WTC11 (cell line): Measurements from ENCODE around the gene PUSL1. TPM values are rescaled to one million over a fixed set of nuclear protein-coding genes. Genes with fewer than 3 reads are reported as not detected.
A peak's percentile ranks its signal among the peaks of the same experiment; 100 is the strongest.

Experiments used
- ATAC-seq: fragments of 200-7000 bp; cut with Tn5 transposase; 2 replicates; pipeline ENCODE4 v1.10.0; 2021; ENCODE audit warnings: mild to moderate bottlenecking, moderate library complexity
- CTCF ChIA-PET: fragments of 300-600 bp; sonication (Branson Sonifier 250); formaldehyde crosslinking; loops from one replicate; lab custom pipeline; 2021; ENCODE audit warnings: antibody characterized with exemption; lab: Charles Lee
- POLR2A ChIA-PET: fragments of 350-600 bp; sonication (Branson Sonifier 250); formaldehyde crosslinking; loops from one replicate; lab custom pipeline; 2021; ENCODE audit warnings: antibody characterized with exemption; lab: Charles Lee
- DNase-seq: peaks from one replicate; pipeline ENCODE4 v3.0.0; 2021; ENCODE audit warnings: low spot score
- H3K27ac Mint-ChIP-seq: 2 replicates; pipeline ENCODE4 v1.8.0; 2021; ENCODE audit warnings: mixed read lengths
- H3K27me3 Mint-ChIP-seq: 2 replicates; pipeline ENCODE4 v1.8.0; 2021; ENCODE audit warnings: low read depth, mild to moderate bottlenecking, moderate library complexity, mixed read lengths
- H3K36me3 Mint-ChIP-seq: 2 replicates; pipeline ENCODE4 v1.8.0; 2021; ENCODE audit warnings: mixed read lengths
- H3K4me1 Mint-ChIP-seq: 2 replicates; pipeline ENCODE4 v1.8.0; 2022; ENCODE audit warnings: mixed read lengths
- H3K4me3 Mint-ChIP-seq: 2 replicates; pipeline ENCODE4 v1.8.0; 2021; ENCODE audit warnings: mild to moderate bottlenecking, moderate library complexity, mixed read lengths
- H3K9me3 Mint-ChIP-seq: 2 replicates; pipeline ENCODE4 v1.8.0; 2021; ENCODE audit warnings: mixed read lengths
- AFF4 ChIP-seq: sonication (generic); formaldehyde crosslinking; IDR thresholded peaks from 2 replicates; pipeline ENCODE4 v1.8.1; 2023; ENCODE audit warnings: mild to moderate bottlenecking, missing genetic modification reagents, borderline replicate concordance
- ATF3 ChIP-seq: sonication (generic); formaldehyde crosslinking; conservative IDR thresholded peaks from 2 replicates; pipeline ENCODE4 v1.8.1; 2022; ENCODE audit warnings: mild to moderate bottlenecking, missing genetic modification reagents
- E2F4 ChIP-seq: sonication (generic); formaldehyde crosslinking; IDR thresholded peaks from 2 replicates; pipeline ENCODE4 v1.8.1; 2022; ENCODE audit warnings: low read depth, mild to moderate bottlenecking, moderate library complexity, missing genetic modification reagents, borderline replicate concordance
- ESRRA ChIP-seq: sonication (generic); formaldehyde crosslinking; IDR thresholded peaks from 2 replicates; pipeline ENCODE4 v1.8.1; 2022; ENCODE audit warnings: mild to moderate bottlenecking, missing genetic modification reagents, borderline replicate concordance
- FOXJ3 ChIP-seq: sonication (generic); formaldehyde crosslinking; IDR thresholded peaks from 2 replicates; pipeline ENCODE4 v1.9.0; 2021; ENCODE audit warnings: missing genetic modification reagents, mild to moderate bottlenecking, borderline replicate concordance
- FOXP1 ChIP-seq: sonication (generic); formaldehyde crosslinking; IDR thresholded peaks from 2 replicates; pipeline ENCODE4 v1.8.0; 2022; ENCODE audit warnings: missing genetic modification reagents, mild to moderate bottlenecking, moderate library complexity, borderline replicate concordance
- JAZF1 ChIP-seq: fragments of 250-450 bp; sonication (Bioruptor Pico); IDR thresholded peaks from 2 replicates; pipeline ENCODE4 v1.9.0; 2021; ENCODE audit warnings: moderate library complexity, mild to moderate bottlenecking, inconsistent platforms
- JUN ChIP-seq: sonication (generic); formaldehyde crosslinking; IDR thresholded peaks from 2 replicates; pipeline ENCODE4 v1.8.0; 2023; ENCODE audit warnings: mild to moderate bottlenecking, missing genetic modification reagents
- KAT7 ChIP-seq: sonication (generic); formaldehyde crosslinking; IDR thresholded peaks from 2 replicates; pipeline ENCODE4 v1.8.1; 2023; ENCODE audit warnings: missing genetic modification reagents, mild to moderate bottlenecking, borderline replicate concordance
- NFATC4 ChIP-seq: fragments of 250-450 bp; sonication (Bioruptor Pico); IDR thresholded peaks from 2 replicates; pipeline ENCODE4 v1.9.0; 2021; ENCODE audit warnings: mild to moderate bottlenecking
- SMAD3 ChIP-seq: sonication (generic); formaldehyde crosslinking; IDR thresholded peaks from 2 replicates; pipeline ENCODE4 v1.8.0; 2022; ENCODE audit warnings: missing genetic modification reagents, mild to moderate bottlenecking, borderline replicate concordance
- TEAD1 ChIP-seq: sonication (generic); formaldehyde crosslinking; IDR thresholded peaks from 2 replicates; pipeline ENCODE4 v1.8.0; 2022; ENCODE audit warnings: mild to moderate bottlenecking, missing genetic modification reagents
- TEAD4 ChIP-seq: sonication (generic); formaldehyde crosslinking; IDR thresholded peaks from 2 replicates; pipeline ENCODE4 v1.8.0; 2022; ENCODE audit warnings: mild to moderate bottlenecking, missing genetic modification reagents
- ZMAT4 ChIP-seq: fragments of 250-450 bp; sonication (Bioruptor Pico); IDR thresholded peaks from 2 replicates; pipeline ENCODE4 v1.9.0; 2021; ENCODE audit warnings: mild to moderate bottlenecking
- ZNF121 ChIP-seq: sonication (generic); formaldehyde crosslinking; IDR thresholded peaks from 2 replicates; pipeline ENCODE4 v1.8.0; 2023; ENCODE audit warnings: missing genetic modification reagents
- ZNF263 ChIP-seq: sonication (generic); formaldehyde crosslinking; IDR thresholded peaks from 2 replicates; pipeline ENCODE4 v1.8.1; 2022; ENCODE audit warnings: low read depth, mild to moderate bottlenecking, moderate library complexity, missing genetic modification reagents
- ZNF396 ChIP-seq: fragments of 250-450 bp; sonication (Bioruptor Pico); IDR thresholded peaks from 2 replicates; pipeline ENCODE4 v1.8.0; 2021; ENCODE audit warnings: mild to moderate bottlenecking, moderate library complexity, borderline replicate concordance
- ZNF671 ChIP-seq: fragments of 250-450 bp; sonication (Bioruptor Pico); IDR thresholded peaks from 2 replicates; pipeline ENCODE4 v1.8.0; 2021; ENCODE audit warnings: mild to moderate bottlenecking
- total RNA-seq: library from RNA; stranded (reverse); gene quantifications from 3 replicates; pipeline ENCODE4 v1.2.3, GENCODE V29; 2021
- TF ChIP-seq, protein P1 (sequence below): sonication (generic); formaldehyde crosslinking; IDR thresholded peaks from 2 replicates; pipeline ENCODE4 v1.8.0; 2022; ENCODE audit warnings: mild to moderate bottlenecking, missing genetic modification reagents
- TF ChIP-seq, protein P2 (sequence below): fragments of 250-450 bp; sonication (Bioruptor Pico); IDR thresholded peaks from 2 replicates; pipeline ENCODE4 v1.8.0; 2021; ENCODE audit warnings: mild to moderate bottlenecking
- TF ChIP-seq, protein P3 (sequence below): sonication (generic); formaldehyde crosslinking; IDR thresholded peaks from 2 replicates; pipeline ENCODE4 v1.8.0; 2023; ENCODE audit warnings: missing genetic modification reagents
- TF ChIP-seq, protein P4 (sequence below): fragments of 250-450 bp; sonication (Bioruptor Pico); IDR thresholded peaks from 2 replicates; pipeline ENCODE4 v2.1.2; 2022; ENCODE audit warnings: mild to moderate bottlenecking, moderate library complexity

Gene PUSL1
- total RNA-seq, 1 experiment from 2014 or later, result 51.5 TPM

DNA sequence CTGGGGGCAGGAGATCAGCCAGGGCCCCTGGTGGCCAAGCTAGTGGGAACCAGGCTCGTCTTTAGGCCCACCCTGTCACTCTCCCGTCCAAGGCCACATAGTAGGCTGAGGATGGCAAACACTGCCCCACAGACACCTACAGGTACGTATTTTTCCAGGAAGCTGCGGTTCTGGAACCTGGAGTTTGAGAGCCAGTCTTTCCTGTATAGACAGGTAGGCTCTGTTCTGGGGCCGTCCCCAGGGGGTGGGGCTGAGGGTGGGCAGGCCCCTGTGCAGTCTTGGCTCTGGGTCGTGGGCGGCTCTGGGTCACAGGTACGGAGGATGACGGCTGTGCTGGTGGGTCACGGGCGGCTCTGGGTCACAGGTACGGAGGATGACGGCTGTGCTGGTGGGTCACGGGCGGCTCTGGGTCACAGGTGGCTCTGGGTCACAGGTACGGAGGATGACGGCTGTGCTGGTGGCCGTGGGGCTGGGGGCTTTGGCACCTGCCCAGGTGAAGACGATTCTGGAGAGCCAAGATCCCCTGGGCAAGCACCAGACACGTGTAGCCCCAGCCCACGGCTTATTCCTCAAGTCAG lies 2.2 kb downstream of the PUSL1 start:
- Mint-ChIP-seq H3K27ac (no peak overlapping the region), H3K4me3 (0 out of 2 replicates have a peak overlapping the region, but pooled peaks have one; percentile 27), H3K36me3 (peaks cover 13% of the 10 kb centered on the region), H3K27me3 (peaks cover 6% of the 10 kb centered on the region; the same call in 1 of the 2 replicates), H3K9me3 (no peaks in the 10 kb centered on the region), H3K4me1 (peaks cover 22% of the 10 kb centered on the region)
- CTCF ChIA-PET, result interaction anchor here (1.8 to 3.2 kb wide), 2 partner anchors 10 to 20 kb away, joined by 6 to 17 read pairs; no protein-coding TSS in a partner anchor
- TF ChIP-seq, protein P1, sequence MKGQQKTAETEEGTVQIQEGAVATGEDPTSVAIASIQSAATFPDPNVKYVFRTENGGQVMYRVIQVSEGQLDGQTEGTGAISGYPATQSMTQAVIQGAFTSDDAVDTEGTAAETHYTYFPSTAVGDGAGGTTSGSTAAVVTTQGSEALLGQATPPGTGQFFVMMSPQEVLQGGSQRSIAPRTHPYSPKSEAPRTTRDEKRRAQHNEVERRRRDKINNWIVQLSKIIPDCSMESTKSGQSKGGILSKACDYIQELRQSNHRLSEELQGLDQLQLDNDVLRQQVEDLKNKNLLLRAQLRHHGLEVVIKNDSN, result no peak
- TF ChIP-seq FOXJ3 (CRISPR knock-in tag), result no peak
- no peak for TF ChIP-seq JAZF1 (CRISPR knock-in tag)
- TF ChIP-seq ZNF121, result no peak
- TF ChIP-seq ZNF671, result no peak
- no peak for TF ChIP-seq SMAD3 (CRISPR knock-in tag)
- TF ChIP-seq KAT7 (CRISPR knock-in tag), result no peak
- no peak for TF ChIP-seq ATF3 (CRISPR knock-in tag)
- TF ChIP-seq, protein P2, sequence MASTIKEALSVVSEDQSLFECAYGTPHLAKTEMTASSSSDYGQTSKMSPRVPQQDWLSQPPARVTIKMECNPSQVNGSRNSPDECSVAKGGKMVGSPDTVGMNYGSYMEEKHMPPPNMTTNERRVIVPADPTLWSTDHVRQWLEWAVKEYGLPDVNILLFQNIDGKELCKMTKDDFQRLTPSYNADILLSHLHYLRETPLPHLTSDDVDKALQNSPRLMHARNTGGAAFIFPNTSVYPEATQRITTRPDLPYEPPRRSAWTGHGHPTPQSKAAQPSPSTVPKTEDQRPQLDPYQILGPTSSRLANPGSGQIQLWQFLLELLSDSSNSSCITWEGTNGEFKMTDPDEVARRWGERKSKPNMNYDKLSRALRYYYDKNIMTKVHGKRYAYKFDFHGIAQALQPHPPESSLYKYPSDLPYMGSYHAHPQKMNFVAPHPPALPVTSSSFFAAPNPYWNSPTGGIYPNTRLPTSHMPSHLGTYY (CRISPR knock-in tag), result no peak
- TF ChIP-seq, protein P3, sequence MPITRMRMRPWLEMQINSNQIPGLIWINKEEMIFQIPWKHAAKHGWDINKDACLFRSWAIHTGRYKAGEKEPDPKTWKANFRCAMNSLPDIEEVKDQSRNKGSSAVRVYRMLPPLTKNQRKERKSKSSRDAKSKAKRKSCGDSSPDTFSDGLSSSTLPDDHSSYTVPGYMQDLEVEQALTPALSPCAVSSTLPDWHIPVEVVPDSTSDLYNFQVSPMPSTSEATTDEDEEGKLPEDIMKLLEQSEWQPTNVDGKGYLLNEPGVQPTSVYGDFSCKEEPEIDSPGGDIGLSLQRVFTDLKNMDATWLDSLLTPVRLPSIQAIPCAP (CRISPR knock-in tag), result no peak
- no peak for TF ChIP-seq TEAD4 (CRISPR knock-in tag)
- no peak for TF ChIP-seq E2F4 (CRISPR knock-in tag)
- TF ChIP-seq TEAD1 (CRISPR knock-in tag), result no peak
- TF ChIP-seq ZMAT4, result no peak
- TF ChIP-seq JUN (CRISPR knock-in tag), result no peak
- TF ChIP-seq FOXP1 (CRISPR knock-in tag), result no peak
- no peak for ATAC-seq
- DNase-seq, result no peak
- POLR2A ChIA-PET, result interaction anchor here (1.1 kb wide), 1 partner anchor 296 kb away, joined by 3 read pairs; no protein-coding TSS in a partner anchor

- ChIA-PET POLR2A (interaction anchor here (1.1 kb wide), 1 partner anchor 297 kb away, joined by 3 read pairs; no protein-coding TSS in a partner anchor), CTCF (interaction anchor here (3.2 kb wide), 1 partner anchor 20 kb away, joined by 17 read pairs; no protein-coding TSS in a partner anchor)
- peaks cover 13% of the 10 kb centered on the region for H3K36me3 Mint-ChIP-seq
- peaks cover 23% of the 10 kb centered on the region for H3K4me1 Mint-ChIP-seq
- H3K9me3 Mint-ChIP-seq, result no peaks in the 10 kb centered on the region
- no peak overlapping the region for H3K4me3 Mint-ChIP-seq
- ATAC-seq (no peak), DNase-seq (no peak)
- H3K27me3 Mint-ChIP-seq, result peaks cover 6% of the 10 kb centered on the region; the same call in 1 of the 2 replicates
- H3K27ac Mint-ChIP-seq, result no peak overlapping the region
- TF ChIP-seq ZNF263 (CRISPR knock-in tag) (no peak), NFATC4 (CRISPR knock-in tag) (no peak), ZNF396 (CRISPR knock-in tag) (no peak), ZMAT4 (no peak), ESRRA (CRISPR knock-in tag) (no peak), AFF4 (CRISPR knock-in tag) (no peak)
- TF ChIP-seq, protein P4, sequence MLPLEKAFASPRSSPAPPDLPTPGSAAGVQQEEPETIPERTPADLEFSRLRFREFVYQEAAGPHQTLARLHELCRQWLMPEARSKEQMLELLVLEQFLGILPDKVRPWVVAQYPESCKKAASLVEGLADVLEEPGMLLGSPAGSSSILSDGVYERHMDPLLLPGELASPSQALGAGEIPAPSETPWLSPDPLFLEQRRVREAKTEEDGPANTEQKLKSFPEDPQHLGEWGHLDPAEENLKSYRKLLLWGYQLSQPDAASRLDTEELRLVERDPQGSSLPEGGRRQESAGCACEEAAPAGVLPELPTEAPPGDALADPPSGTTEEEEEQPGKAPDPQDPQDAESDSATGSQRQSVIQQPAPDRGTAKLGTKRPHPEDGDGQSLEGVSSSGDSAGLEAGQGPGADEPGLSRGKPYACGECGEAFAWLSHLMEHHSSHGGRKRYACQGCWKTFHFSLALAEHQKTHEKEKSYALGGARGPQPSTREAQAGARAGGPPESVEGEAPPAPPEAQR (CRISPR knock-in tag), result no peak
Observed at GRCh38 chr1:1311107-1312104, 3.0 kb downstream of the PUSL1 start.
